Head of caudate nucleus (tissue), 42 donors: Measurements from ENCODE around the gene RPS17.
"Not testable (repeated sequence)": the region's sequence is repeated elsewhere in the genome, so short reads cannot be mapped to it uniquely, and the experiment has no call there.

ENCODE experiments used
- DNase-seq, 42 donors: peaks; one replicate each; pipeline versions ENCODE4 v3.0.0 to v3.0.0-alpha.2; 2020 to 2021; ENCODE audit warnings: mixed read lengths in 7 of 42
- intact Hi-C: fragments of 100-400 bp; cut with DNase I; formaldehyde crosslinking; loops from one replicate; pipeline ENCODE4 v1.15.0; 2022

RPS17 gene

GRCh38 chr15:82532383-82532990 is 7.8 kb downstream of the RPS17 start:
- intact Hi-C loops = no loop called here

GRCh38 chr15:82531496-82532382 is 8.5 kb downstream of the RPS17 start:
- intact Hi-C loops = no loop called here
- DNase-seq = peak in 6 of 42 donors; percentile 2 to 41 (median 38)

More at GRCh38 chr15:82532383-82532990, 7.8 kb downstream of the RPS17 start:
- peak in 3 of 42 donors; percentile 0 to 33 (median 9) for DNase-seq

GRCh38 chr15:82530606-82531379 is 9.5 kb downstream of the RPS17 start:
- peak in 41 of 42 donors; percentile 35 to 88 (median 67) for DNase-seq
- intact Hi-C loops = no loop called here

GRCh38 chr15:82530006-82530405 is 10.3 kb downstream of the RPS17 start:
- DNase-seq = peak in 3 of 42 donors; percentile 0 to 35 (median 21)

GRCh38 chr15:82513587-82513986 is 26.7 kb downstream of the RPS17 start:
- DNase-seq, intact Hi-C loops: not testable (repeated sequence)

More at GRCh38 chr15:82530006-82530405, 10.3 kb downstream of the RPS17 start:
- intact Hi-C loops = no loop called here

GRCh38 chr15:82507693-82508092 is 32.6 kb downstream of the RPS17 start:
- intact Hi-C loops, DNase-seq: not testable (repeated sequence)

GRCh38 chr15:82507087-82507486 is 33.2 kb downstream of the RPS17 start:
- intact Hi-C loops, DNase-seq: not testable (repeated sequence)

- intact Hi-C loops, DNase-seq: not testable (repeated sequence)
Observed at GRCh38 chr15:82505842-82506241, 34.4 kb downstream of the RPS17 start.

GRCh38 chr15:82504074-82504473 is 36.2 kb downstream of the RPS17 start:
- intact Hi-C loops, DNase-seq: not testable (repeated sequence)

GRCh38 chr15:82502700-82503339 is 37.4 kb downstream of the RPS17 start:
- DNase-seq = peak in 8 of 42 donors; percentile 3 to 57 (median 15)

GRCh38 chr15:82500772-82501171 is 39.5 kb downstream of the RPS17 start:
- intact Hi-C loops, DNase-seq: not testable (repeated sequence)

More at GRCh38 chr15:82502700-82503339, 37.4 kb downstream of the RPS17 start:
- intact Hi-C loops = not testable (repeated sequence)

GRCh38 chr15:82497978-82498377 is 42.3 kb downstream of the RPS17 start:
- DNase-seq, intact Hi-C loops: not testable (repeated sequence)

GRCh38 chr15:82488250-82488649 is 52.0 kb downstream of the RPS17 start:
- DNase-seq, intact Hi-C loops: not testable (repeated sequence)

GRCh38 chr15:82487045-82487444 is 53.2 kb downstream of the RPS17 start:
- intact Hi-C loops, DNase-seq: not testable (repeated sequence)
